NCI-H748 (cell line): ENCODE results near the gene PLA2G4D.
"Not testable (repeated sequence)": the region's sequence is repeated elsewhere in the genome, so short reads cannot be mapped to it uniquely, and the experiment has no call there.

ENCODE experiments used
- DNase-seq: peaks from one replicate; lab custom pipeline; 2025; ENCODE audit not compliant: unreplicated experiment; lab: John Stamatoyannopoulos, UW

The PLA2G4D gene

DNA sequence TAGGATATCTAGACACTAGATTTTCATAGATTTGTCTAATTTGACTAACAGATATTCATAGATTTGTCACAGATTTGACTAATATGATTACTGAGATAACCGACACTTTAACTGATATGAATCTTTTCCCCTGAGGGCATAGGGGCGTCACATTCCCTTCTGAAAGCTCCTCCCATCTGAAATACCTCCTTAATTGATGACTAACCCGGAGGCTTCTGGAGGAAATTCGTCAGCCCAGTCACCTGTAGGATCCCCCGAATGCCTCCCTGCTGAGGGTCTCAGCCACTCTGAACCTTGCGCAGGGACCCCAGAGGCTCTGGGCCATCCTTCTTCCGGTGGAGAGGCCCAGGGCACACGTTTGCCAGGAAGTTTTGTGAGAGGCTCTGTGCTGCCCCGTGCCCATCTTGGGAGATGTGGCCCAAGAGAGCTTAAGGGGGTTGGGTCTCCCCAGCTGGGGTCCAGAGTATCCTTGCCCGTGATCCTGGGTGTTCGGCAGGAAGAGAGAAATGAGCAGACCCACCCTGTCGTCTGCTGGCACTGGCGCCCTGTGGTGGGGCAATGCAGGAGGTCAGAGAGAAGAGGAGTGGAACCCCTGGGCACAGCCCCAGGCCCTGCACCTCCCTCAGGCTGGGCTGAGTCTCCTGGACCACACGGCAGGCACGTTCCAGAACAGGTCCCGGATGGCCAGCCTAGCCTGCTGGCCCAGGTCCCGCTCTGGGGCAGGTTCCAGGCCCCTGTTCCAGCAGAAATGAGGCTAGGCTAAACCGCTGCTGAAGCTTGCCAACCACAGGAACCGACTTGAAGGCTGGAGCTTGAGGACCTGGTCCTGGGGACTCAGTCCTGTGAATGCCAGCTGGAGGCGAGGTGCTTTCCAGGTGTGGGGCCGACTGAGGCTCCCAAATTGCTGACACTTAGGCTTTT lies 1.7 kb downstream of the PLA2G4D start:
- DNase-seq: no peak

DNA sequence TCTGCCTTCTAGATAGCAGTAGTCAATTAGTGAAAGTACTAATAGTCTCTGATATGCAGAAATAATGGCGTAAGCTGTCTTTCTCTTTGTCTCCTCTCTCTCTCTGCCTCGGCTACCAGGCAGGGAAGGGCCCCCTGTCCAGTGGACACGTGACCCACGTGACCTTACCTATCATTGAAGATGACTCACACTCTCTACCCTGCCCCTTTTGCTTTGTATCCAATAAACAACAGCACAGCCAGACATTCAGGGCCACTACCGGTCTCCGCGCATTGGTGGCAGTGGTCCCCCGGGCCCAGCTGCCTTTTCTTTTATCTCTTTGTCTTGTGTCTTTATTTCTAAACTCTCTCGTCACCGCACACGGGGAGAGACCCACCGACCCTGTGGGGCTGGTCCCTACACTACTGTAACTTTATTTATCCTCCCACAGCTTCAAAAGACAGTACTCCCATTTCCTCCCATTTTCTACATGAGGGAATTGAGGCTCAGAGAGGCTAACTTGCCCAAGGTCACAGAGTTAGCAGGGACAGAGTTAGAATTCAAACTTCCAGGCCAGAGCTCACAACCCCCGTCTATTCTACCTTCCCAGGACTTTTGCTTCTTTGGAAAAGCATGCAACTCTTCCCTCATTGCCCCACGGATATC lies 2.5 kb downstream of the PLA2G4D start:
- not testable (repeated sequence) for DNase-seq

DNA sequence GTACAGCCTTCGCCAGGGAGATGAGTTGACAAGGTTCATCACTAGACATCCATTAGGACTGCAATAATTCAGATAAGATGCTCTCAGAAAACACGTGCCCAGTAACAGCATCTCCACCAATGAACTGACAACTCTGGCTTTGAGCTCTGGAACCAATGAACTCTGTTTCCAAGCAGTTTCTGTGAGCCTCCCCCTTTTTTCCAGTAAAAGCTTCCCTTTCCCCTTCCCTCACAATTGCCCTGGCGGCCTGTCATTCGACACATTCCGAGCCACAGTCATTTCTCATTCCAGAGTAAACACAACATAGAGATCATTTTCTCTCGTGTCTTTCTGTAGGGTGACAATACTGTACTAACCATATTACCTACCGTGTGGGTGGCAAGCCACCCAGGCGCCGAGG lies 3.6 kb downstream of the PLA2G4D start:
- no peak for DNase-seq

DNA sequence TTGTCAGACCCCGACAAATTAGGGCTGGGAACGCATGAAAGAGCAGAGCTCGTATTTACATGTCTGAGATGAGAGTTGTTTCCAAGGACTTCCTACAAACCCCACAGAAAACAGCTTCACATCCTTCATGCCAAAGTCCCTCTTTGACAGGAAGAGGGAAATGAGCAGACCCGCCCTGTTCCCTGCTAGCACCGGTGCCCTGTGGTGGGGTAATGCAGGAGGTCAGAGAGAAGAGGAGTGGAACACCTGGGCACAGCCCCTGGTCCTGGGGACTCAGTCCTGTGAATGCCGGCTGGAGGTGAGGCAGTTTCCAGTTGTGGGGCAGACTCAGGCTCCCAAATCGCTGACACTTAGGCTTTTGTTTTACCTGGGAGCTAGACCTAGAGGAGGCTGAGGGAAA lies 4.0 kb downstream of the PLA2G4D start:
- no peak for DNase-seq

DNA sequence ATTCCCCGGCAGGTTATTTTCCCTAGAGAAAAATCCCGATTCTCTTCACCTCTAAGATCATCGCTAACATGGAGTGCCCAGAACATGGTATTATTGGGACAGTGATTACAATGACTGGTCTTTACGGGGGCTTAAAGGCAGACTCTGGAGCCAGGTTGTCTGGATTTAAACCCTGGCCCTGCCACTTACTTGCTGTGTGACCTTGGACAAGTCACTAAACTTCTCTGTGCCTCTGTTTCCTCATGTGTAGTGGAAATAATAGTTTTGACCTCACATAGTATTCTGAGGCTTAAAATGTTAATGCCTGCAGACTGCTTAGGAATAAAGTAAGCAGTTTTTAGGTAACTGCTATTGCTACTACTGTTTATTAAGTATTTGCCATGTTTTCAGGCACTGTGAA lies 4.4 kb downstream of the PLA2G4D start:
- no peak for DNase-seq

DNA sequence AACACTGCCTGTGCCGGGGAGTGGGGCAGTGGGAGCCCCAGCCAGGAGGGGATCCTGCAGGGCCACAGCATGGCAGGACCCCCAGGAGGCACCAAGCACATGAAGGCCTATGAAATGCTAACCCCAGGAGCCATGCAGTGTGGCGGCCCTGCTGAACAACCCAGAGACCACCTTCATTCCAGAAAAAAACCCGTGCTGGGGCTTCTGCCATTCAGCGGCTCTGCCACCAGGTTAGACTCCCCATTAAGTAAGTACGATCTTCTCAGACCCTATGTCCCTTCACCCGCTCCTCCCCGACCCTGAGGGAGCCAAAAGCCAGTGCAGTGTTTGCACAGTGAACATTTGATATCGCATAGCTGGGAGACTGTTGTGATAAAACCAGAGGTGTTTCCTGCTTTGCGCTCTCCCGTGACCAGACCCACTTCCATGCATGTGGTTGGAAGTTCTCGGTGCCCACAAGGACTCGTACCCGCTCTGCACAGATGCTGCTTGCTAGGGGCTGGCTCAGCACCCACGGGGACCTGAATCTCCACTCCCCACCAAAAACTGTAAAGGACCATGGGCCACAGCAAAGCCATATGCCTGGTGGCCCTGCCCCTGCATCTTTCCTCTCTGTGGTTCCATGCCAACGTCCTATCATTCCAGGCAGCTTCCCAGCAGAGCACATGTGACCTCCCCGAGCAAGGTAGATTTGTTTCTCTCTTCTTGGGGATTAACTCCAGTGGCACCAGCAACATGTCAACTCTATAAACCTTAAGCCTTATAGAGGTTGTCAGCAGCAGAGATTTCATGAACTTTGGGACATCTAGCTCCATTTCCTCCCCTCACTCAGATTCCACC lies 5.3 kb downstream of the PLA2G4D start:
- DNase-seq: no peak

DNA sequence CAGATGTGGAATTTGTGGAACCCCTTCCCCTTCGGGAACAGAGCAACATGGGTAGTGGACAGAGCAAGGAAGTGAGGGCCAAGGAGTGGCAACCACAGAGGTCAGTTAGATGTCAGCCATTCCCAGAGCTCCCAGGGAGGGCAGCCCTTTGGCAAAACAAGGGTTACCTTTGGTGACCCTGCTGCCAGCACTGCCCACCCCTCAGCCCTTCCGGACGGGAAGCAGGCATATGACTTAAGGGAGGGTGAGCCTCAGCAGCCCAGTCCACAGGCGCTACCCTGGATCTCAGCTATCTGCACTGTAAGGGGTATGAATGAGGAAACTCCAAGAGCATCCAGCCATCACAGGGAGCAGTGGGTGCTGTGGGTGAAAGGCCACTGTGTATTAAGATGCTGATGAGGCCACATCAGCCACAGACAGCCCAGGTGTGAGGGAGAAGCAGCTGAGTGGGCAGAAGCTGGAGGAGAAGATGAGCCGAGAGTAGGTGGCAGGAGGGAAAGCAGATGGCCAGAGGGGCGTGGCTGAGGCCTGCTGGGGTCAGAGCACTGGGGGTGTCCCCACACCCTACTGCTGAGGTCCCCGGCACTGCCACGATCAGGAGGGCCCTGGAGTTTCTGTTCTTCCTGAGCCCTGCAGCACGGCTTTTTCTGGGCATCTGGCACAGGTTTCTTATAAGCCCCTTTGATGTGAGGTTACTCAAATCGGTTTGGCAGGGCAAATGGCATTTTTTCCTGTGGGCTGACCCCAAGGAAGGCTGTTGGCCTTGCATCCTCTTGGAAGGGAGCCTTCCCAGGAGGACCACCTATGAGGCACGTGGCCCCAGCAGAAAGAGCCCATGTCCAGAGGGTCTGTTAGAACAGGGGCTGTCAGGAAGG lies 6.2 kb downstream of the PLA2G4D start:
- DNase-seq: no peak

DNA sequence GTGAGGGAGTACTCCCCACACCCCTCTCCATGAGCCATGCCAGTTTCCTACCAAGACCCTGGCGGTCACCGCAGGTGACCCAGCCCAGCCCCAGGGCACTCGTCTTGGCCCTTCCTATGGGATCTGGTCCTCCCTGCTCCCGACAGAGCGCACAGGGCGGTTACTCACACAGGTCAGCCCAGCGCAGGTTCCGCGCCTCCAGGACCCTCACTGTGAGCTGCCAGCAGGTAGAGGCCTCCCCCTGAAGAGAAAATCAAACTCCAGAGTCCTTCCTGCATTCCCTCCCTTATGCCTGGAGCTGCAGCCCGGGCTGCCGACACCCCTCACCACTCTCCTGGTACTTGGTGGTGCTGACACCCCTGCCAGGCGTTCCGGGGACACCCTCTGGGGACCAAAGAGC lies 6.9 kb downstream of the PLA2G4D start:
- DNase-seq: no peak

DNA sequence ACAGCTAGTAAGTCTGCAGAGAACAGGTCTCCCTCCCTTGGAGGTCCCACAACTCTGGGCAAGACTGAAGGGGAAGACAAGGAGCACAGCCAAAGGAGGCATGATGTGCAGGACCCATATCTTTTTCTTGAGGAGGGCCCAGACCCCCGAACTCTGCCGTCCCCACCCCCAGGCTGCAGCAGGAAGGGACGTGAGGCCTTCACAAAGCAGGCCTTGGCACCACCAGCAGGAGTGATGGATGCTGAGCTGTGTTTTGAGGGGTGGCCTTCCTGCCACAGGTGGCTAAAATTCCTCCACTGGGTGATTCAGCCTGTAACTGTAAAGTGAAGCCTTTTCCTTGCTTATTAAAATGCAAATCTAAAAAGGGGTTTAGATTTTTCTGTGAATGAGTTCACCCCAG lies 8.6 kb downstream of the PLA2G4D start:
- DNase-seq: no peak

DNA sequence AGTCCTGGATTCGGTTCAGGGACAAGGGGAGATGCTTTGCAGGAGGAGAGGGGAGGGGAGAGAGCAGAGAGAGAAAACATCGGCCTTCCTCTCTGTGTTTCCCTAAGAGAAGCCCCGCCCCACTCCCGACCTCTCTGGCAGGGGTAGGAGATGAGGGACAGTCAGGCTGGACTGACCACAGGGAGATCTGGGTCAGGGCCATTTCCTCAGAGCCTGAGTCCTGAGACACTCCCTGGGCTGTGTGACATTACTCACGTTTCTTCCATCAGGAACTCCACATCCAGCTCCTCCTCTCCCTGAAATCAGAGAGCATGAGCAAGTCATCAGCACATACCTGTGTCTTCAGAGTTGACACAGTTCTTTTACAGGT lies 9.1 kb downstream of the PLA2G4D start:
- DNase-seq: no peak

DNA sequence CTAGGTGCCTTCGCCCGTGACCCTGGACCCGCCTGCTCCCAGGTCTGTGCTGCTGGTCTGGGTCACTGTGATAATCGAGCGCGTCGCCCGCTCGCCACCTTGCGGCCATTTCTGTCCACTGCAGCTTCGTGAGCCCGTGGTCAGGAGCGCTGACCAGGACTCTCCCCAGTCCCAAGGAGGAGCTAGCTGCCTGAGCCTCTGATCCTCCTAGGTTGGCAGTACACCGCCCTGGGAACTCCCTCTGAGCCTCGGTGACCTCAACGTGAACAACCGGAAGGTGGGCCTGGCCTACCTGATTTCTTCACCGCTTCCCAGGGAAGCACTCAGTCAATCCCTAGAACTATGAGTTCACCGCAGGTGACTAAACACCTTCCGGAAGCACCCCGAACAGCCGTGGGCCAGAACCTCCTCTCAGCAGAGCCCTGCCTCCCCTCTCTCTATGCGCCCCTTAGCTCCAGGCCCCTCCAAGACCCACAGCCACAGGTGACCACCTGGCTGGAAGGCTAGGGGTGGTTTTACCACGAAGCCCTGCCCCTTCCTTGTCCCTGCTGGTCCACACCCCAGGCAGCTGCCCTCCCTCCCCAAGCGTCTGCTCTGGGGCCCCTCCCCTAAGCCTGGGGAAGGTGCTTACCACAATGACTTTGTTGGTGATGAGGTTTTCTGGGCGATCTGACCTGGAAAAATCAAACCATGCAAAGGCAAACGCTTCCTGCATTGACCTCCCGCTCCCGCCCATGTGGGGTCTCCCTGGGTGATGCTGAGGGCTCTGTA lies 9.7 kb downstream of the PLA2G4D start:
- peak; percentile 45 for DNase-seq

DNA sequence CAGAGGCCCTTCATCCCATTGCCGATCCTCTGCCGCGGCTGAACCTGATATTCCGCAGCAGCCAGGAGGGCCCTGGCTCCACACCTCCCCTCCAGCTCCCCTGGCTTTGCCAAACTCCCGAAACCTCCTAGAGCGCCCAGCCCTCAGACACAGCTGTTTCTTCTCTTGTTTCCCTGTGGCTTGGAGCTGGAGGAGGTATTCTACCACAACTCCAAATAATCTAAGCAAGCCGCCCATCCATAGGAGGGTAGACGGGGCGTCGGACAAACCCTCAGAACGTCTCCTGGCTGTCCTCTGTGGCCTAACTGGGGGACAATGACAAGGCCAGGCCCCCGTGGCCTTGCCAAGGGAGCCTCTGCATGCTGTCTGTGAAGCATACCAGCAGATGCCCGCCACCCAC lies 10.4 kb downstream of the PLA2G4D start:
- no peak for DNase-seq

DNA sequence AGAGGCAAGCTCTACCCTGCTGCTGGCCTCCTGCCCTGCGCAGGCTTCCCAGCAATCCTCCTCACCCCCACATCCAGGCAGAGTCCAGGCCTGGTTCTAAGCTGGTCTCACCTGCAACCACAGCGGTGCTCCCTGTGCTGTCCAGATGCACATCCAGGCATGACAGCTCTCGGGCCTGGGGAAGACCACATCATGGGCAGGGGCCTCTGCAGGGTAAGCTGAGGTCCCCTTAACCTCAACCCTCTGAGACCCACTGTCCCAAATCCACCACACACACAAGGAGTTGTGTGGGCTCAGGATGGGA lies 10.8 kb downstream of the PLA2G4D start:
- DNase-seq: no peak

DNA sequence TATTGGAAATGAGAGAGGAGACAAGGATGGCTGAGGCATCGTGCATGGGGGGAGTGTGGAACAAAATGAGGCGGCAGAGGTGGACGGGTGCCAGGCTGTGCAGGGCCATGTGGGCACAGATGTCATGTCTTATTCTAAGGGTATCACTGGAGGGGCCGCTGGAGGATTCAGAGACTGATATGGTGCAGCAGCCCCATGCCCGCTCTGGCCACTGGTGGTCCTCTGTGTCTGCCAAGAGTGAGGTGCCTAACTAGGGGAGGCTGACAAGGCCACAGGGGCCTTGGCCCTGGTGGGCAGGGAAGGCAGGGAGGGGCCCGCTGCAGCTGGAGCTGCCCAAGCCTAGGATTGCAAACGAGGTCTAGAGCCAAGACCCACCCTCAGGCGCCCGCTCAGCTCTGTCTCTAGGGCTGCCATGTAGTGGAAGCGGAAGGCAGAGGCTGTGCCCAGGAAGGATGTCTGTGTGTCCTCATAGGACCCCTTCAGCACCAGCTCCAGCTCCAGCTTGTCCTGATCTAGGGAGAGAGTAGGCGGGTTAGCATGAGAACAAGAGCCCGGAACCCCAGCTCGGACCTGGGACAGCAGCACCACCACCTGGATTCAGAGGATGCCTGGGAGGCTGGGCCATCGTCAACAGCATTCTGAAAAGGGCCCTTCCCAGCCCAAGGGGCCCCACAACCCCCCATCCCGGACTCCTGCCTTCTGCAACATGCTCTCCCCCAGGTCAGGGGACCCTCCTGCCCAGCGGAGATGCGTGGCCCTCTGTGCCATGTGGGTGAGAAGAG lies 11.3 kb downstream of the PLA2G4D start:
- no peak for DNase-seq

DNA sequence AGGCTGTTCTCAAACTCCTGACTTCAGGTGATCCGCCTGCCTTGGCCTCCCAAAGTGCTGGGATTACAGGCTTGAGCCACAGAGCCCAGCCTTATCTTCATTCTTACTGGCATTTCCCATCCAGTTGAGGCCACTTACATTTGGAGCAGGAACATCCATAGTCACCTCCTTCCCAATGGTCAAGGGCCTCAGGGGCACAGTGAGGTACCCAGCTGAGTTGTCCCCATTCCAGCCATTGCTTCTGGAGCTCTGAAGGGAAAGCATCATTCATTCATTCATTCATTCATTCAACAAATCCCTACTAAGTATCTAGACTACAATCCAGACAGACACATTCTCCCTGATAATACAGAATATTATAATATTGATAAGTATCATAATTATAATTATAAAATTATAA lies 12.2 kb downstream of the PLA2G4D start:
- DNase-seq: no peak

DNA sequence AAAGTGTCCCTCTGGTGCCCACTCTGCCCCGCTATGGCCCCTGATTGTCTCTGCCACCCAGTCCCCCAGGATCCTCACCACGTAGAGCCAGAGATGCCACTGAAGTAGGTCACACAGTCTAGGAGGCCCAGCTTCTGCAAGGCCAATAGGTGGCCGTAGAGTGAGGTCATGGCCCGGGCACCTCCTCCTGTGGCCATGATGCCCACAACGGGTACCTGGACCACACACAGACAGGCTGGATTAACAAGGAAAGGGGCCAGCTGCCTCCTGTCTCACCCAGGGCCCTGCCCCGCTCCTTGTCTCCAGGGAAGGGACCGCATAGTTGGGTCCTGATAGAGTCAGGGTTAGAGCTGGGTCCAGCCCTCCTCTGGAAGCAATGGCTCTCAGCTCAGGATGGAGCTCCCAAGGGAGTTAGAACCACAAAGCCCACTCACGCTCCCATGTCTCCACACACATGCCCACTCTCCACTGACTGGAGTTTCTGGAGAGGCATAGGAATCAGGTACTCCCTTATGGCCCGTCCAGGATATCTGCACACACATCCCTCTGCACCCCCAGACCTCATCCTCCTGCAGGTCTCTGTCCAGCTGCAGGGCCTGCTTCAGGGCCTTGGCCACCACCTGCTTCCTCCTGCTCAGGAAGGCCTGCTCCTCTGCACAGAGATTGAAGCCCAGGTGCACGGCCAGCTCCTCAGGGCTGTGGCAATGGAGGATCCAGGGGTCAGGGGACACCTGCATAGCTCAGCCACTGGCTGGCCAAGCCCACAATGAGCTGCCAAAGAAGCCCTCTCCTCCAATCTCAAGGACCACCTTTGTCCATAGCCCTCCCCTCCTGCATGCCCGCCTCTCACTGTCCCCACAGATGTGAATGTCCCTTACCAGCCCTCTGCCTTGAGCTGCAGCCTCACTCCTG lies 13.2 kb downstream of the PLA2G4D start:
- DNase-seq: no peak

DNA sequence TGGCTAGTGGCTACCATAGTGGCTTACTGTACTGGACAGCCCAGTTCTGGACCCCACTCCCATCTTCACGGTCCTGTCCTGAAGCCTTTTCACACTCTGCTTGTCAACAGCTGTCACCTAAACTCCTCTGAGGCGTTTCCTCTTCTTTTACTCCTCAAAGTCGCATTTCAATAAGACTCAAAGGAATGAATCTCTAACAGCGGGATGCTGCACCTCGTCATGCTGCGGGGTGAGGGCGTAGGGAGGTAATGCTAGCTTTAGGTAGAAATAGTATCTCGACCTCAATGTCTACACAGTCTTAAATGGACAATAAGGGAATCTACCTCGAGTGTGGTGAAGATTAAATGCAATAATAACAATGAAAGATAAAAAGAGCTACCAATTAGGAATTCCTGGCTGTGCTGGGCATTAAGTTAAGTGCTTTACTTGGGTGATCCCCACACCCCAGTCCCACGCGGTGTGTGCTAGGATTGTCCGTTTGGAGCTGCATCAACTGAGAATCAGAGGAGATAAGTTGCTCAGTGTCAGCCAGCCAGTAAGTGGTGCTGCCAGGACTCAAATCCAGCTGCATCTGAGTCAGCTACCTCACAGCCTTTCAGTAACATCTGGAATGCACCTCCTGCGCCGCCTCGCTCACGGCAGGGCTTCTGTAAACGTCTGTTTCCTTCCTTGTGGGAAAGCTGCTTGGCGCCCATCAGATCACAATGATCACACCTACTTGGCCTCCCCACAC lies 14.0 kb downstream of the PLA2G4D start:
- no peak for DNase-seq
